ENCODE measurements around the gene PIK3C2A. TPM values are rescaled to one million over a fixed set of nuclear protein-coding genes. Genes with fewer than 3 reads are reported as not detected.

Gene PIK3C2A
- total and polyA plus RNA-seq, 2 of the 8 experiments (the other 6 are each of a cell fraction or from before 2014, with no cell fraction given), result 20.1 to 127 TPM

GRCh38 chr11:17208257-17208999 is 642 bp upstream of the PIK3C2A start (continued):
- no peak; the same call in none of the 2 replicates for TF ChIP-seq TBP (IDR thresholded peaks at IDR 0.05; ENCODE audit: low read depth, low read length)

Measured in H1 (cell line).